Chondrocyte (in vitro differentiated cells): Measurements from ENCODE around the gene RPEL1. TPM values are rescaled to one million over a fixed set of nuclear protein-coding genes. Genes with fewer than 3 reads are reported as not detected.
A peak's percentile ranks its signal among the peaks of the same experiment; 100 is the strongest.

Experiments
- DNase-seq: peaks from one replicate; pipeline ENCODE4 v3.0.0; 2021; ENCODE audit warnings: mixed read lengths, low spot score
- H3K27ac Mint-ChIP-seq: one replicate; pipeline ENCODE4 v1.8.0; 2021; ENCODE audit warnings: mild to moderate bottlenecking, moderate library complexity, mixed read lengths; ENCODE audit not compliant: unreplicated experiment
- H3K27me3 Mint-ChIP-seq: 2 replicates; pipeline ENCODE4 v1.8.0; 2021; ENCODE audit warnings: low read depth, mixed read lengths
- H3K36me3 Mint-ChIP-seq: 2 replicates; pipeline ENCODE4 v1.8.0; 2021; ENCODE audit warnings: low read depth, mixed read lengths
- H3K4me1 Mint-ChIP-seq: 2 replicates; pipeline ENCODE4 v1.8.0; 2021; ENCODE audit warnings: low read depth, mild to moderate bottlenecking, mixed read lengths
- H3K4me3 Mint-ChIP-seq: one replicate; pipeline ENCODE4 v1.8.0; 2021; ENCODE audit warnings: mild to moderate bottlenecking, moderate library complexity, mixed read lengths; ENCODE audit not compliant: unreplicated experiment
- H3K9me3 Mint-ChIP-seq: 2 replicates; pipeline ENCODE4 v1.8.0; 2021; ENCODE audit warnings: low read depth, mixed read lengths
- CTCF ChIP-seq: fragments of 200-600 bp; sonication (generic); IDR thresholded peaks from 2 replicates; pipeline ENCODE4 v1.5.0; 2021; ENCODE audit warnings: antibody characterized with exemption, mild to moderate bottlenecking, moderate library complexity
- total RNA-seq: library from RNA; stranded (reverse); gene quantifications from 3 replicates; pipeline ENCODE4 v1.2.1, GENCODE V29; 2021

The RPEL1 gene
- total RNA-seq, 1 donor from 2014 or later, result not detected

DNA sequence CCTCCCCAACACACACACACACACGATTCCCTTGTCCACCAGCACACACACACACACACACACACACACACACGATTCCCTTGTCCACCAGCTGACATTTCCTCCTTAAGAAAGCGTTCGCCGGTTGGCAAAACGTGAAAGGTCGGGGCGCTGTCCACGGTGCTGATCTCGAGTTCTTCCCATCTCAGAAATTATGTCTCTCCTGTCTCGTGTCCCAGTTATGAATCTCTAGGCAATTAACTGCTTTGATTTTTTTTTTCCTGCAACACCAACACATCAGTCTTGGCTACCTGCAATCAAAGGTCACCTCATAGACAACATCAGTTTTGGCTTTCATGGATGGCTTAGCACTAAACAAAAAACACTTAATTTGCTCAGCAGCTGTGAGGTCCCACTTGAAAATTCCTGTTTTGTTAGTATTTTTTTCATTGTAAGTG, 33.2 kb downstream of the RPEL1 start:
- Mint-ChIP-seq H3K9me3 (no peaks in the 10 kb centered on the region), H3K4me1 (peaks cover 28% of the 10 kb centered on the region), H3K27me3 (peaks cover 11% of the 10 kb centered on the region), H3K4me3 (peak overlapping the region; percentile 62), H3K27ac (no peak overlapping the region), H3K36me3 (peaks cover 6% of the 10 kb centered on the region)
- TF ChIP-seq CTCF, result no peak
- no peak for DNase-seq

DNA sequence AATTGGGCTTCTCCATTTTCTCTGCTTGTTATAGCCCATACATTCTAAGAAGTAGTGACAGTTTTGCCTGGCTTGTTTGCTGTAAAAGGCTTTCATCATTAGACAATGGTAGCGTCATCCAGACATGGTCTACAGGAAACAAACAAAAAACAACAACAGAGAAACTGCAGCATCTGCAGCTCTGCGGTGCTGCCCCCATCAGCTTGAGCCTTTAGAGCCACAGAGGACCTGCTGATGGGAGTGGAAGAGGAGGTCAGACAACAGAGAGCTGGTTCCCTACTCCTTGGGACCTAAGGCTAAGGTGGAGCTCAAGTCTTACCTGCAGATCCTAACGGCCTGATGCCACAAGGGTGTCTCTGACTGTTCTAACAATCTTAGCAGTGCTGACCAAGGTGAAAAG, 34.3 kb downstream of the RPEL1 start:
- no peak for TF ChIP-seq CTCF
- H3K4me1 Mint-ChIP-seq, result peaks cover 26% of the 10 kb centered on the region
- H3K36me3 Mint-ChIP-seq, result peaks cover 6% of the 10 kb centered on the region
- no peaks in the 10 kb centered on the region for H3K9me3 Mint-ChIP-seq
- no peak for DNase-seq
- H3K27ac Mint-ChIP-seq, result no peak overlapping the region
- H3K4me3 Mint-ChIP-seq, result no peak overlapping the region
- peaks cover 11% of the 10 kb centered on the region for H3K27me3 Mint-ChIP-seq

GRCh38 chr10:103280506-103280905, 34.8 kb downstream of the RPEL1 start:
- Mint-ChIP-seq H3K4me1 (peaks cover 26% of the 10 kb centered on the region), H3K27ac (no peak overlapping the region), H3K36me3 (peaks cover 6% of the 10 kb centered on the region), H3K27me3 (peaks cover 11% of the 10 kb centered on the region), H3K9me3 (no peaks in the 10 kb centered on the region), H3K4me3 (no peak overlapping the region)
- no peak for TF ChIP-seq CTCF
- no peak for DNase-seq

GRCh38 chr10:103281753-103282152, 36.1 kb downstream of the RPEL1 start:
- no peak for DNase-seq
- Mint-ChIP-seq H3K27ac (no peak overlapping the region), H3K4me1 (peaks cover 21% of the 10 kb centered on the region), H3K27me3 (peaks cover 11% of the 10 kb centered on the region), H3K36me3 (peaks cover 6% of the 10 kb centered on the region), H3K4me3 (no peak overlapping the region), H3K9me3 (no peaks in the 10 kb centered on the region)
- no peak for TF ChIP-seq CTCF

- peaks cover 11% of the 10 kb centered on the region for H3K27me3 Mint-ChIP-seq
- H3K4me1 Mint-ChIP-seq, result peaks cover 17% of the 10 kb centered on the region
- DNase-seq, result no peak
- no peak overlapping the region for H3K4me3 Mint-ChIP-seq
- no peak for TF ChIP-seq CTCF
- H3K9me3 Mint-ChIP-seq, result no peaks in the 10 kb centered on the region
- peaks cover 9% of the 10 kb centered on the region for H3K36me3 Mint-ChIP-seq
- H3K27ac Mint-ChIP-seq, result no peak overlapping the region
These were observed 37.3 kb downstream of the RPEL1 start for GRCh38 chr10:103282961-103283360.
